GM12878 (cell line): ENCODE data around the gene CTDSP1. TPM values are rescaled to one million over a fixed set of nuclear protein-coding genes. Genes with fewer than 3 reads are reported as not detected.

ENCODE experiments used
- BACH1 ChIP-seq: fragments of 450-650 bp; IDR thresholded peaks from 2 replicates; pipeline ENCODE4 v1.6.1; 2017; ENCODE audit warnings: mild to moderate bottlenecking, borderline replicate concordance
- BHLHE40 ChIP-seq, 2 experiments: fragments of 450-650 bp in 1 of 2; IDR thresholded peaks; 2 replicates each; pipeline ENCODE4 v1.6.1; 2011 to 2017; ENCODE audit warnings: low read depth in 2 of 2, borderline replicate concordance in 1 of 2, improper control_type of control experiment in 1 of 2, low read length in 1 of 2, mild to moderate bottlenecking in 1 of 2
- CHD1 ChIP-seq: IDR thresholded peaks from 2 replicates; pipeline ENCODE4 v1.6.1; 2012; ENCODE audit warnings: low read depth, low read length, improper control_type of control experiment
- CHD4 ChIP-seq: fragments of 200-600 bp; sonication (generic); IDR thresholded peaks from 2 replicates; pipeline ENCODE4 v1.6.1; 2016; ENCODE audit warnings: mild to moderate bottlenecking
- EGR1 ChIP-seq, 2 experiments: IDR thresholded peaks; 1 replicate in 1 of 2; 2 replicates in 1 of 2; pipeline ENCODE4 v1.6.1; 2011 to 2012; ENCODE audit warnings: low read depth in 2 of 2, low read length in 2 of 2, borderline replicate concordance in 1 of 2, mild to moderate bottlenecking in 1 of 2, moderate library complexity in 1 of 2
- EP300 ChIP-seq, 2 experiments: fragments of 150-350 bp in 1 of 2; IDR thresholded peaks; 2 replicates each; pipeline ENCODE4 v1.6.1; 2011 to 2012; ENCODE audit warnings: low read depth in 2 of 2, low read length in 2 of 2, borderline replicate concordance in 1 of 2, improper control_type of control experiment in 1 of 2, inconsistent platforms in 1 of 2; ENCODE audit not compliant: control insufficient read depth in 1 of 2
- ESRRA ChIP-seq: IDR thresholded peaks from 2 replicates; pipeline ENCODE4 v1.6.1; 2012; ENCODE audit warnings: mild to moderate bottlenecking, low read length, improper control_type of control experiment
- ETV6 ChIP-seq, 2 experiments: fragments of 450-650 bp in 1 of 2; IDR thresholded peaks in 1 of 2; conservative IDR thresholded peaks in 1 of 2; 2 replicates each; pipeline ENCODE4 v1.6.1; 2014; ENCODE audit warnings: antibody characterized with exemption in 1 of 2, borderline replicate concordance in 1 of 2, low read depth in 1 of 2, mild to moderate bottlenecking in 1 of 2, moderate library complexity in 1 of 2
- IKZF1 ChIP-seq: fragments of 450-650 bp; conservative IDR thresholded peaks from 2 replicates; pipeline ENCODE4 v1.6.1; 2017; ENCODE audit warnings: antibody characterized with exemption, mild to moderate bottlenecking
- JUND ChIP-seq: IDR thresholded peaks from 2 replicates; pipeline ENCODE4 v1.6.1; 2012; ENCODE audit warnings: low read depth, mild to moderate bottlenecking, low read length, improper control_type of control experiment, moderate library complexity
- RBBP5 ChIP-seq: fragments of 200-600 bp; sonication (generic); conservative IDR thresholded peaks from 2 replicates; pipeline ENCODE4 v1.6.1; 2016
- RCOR1 ChIP-seq: conservative IDR thresholded peaks from 2 replicates; pipeline ENCODE4 v1.6.1; 2012; ENCODE audit warnings: low read depth, low read length, improper control_type of control experiment
- STAT3 ChIP-seq: IDR thresholded peaks from 2 replicates; pipeline ENCODE4 v1.6.1; 2011; ENCODE audit warnings: low read depth, low read length, improper control_type of control experiment
- TAF1 ChIP-seq: IDR thresholded peaks from 2 replicates; pipeline ENCODE4 v1.6.1; 2011; ENCODE audit warnings: mild to moderate bottlenecking, low read depth, low read length, borderline replicate concordance
- TCF12 ChIP-seq: IDR thresholded peaks from 2 replicates; pipeline ENCODE4 v1.6.1; 2011; ENCODE audit warnings: low read depth, mild to moderate bottlenecking, low read length
- TCF7 ChIP-seq: IDR thresholded peaks from 2 replicates; pipeline ENCODE4 v1.6.1; 2014; ENCODE audit warnings: antibody characterized with exemption, borderline replicate concordance
- ZNF207 ChIP-seq: fragments of 450-650 bp; IDR thresholded peaks from 2 replicates; pipeline ENCODE4 v1.6.1; 2014; ENCODE audit warnings: antibody characterized with exemption, mild to moderate bottlenecking, borderline replicate concordance
- ZSCAN29 ChIP-seq: fragments of 450-650 bp; IDR thresholded peaks from 2 replicates; pipeline ENCODE4 v1.6.1; 2017; ENCODE audit warnings: mild to moderate bottlenecking, moderate library complexity
- polyA plus RNA-seq, 11 experiments: library from polyadenylated mRNA; depleted of rRNA in 4 of 11; unstranded in 6 of 11; stranded (reverse) in 5 of 11; fragments of >200 nt; fragmentation: Nextera tagmentation in 4 of 11; fragmentation: Illumina TruSeq in 1 of 11; extraction: Ambion mirVana in 4 of 11; extraction: Trizol in 1 of 11; gene quantifications; 1 replicate in 1 of 11; 2 replicates in 10 of 11; pipeline versions ENCODE4 v1.2.1 to v1.2.3, GENCODE V29; 2011 to 2016; ENCODE audit warnings: inconsistent platforms in 2 of 11, missing spikeins in 2 of 11, low read depth in 1 of 11
- total RNA-seq, 4 experiments: library from RNA; depleted of rRNA in 3 of 4; stranded (reverse); fragments of >200 nt in 3 of 4; fragmentation: Illumina TruSeq in 1 of 4; extraction: Trizol in 1 of 4; gene quantifications; 2 replicates each; pipeline versions ENCODE4 v1.2.1 to v1.2.3, GENCODE V29; 2013 to 2021
- TF ChIP-seq, protein P1 (sequence below): fragments of 150-350 bp; IDR thresholded peaks from 2 replicates; pipeline ENCODE4 v1.6.1; 2014; ENCODE audit warnings: mild to moderate bottlenecking, low read depth, low read length
- TF ChIP-seq, protein P2 (sequence below): IDR thresholded peaks from 2 replicates; pipeline ENCODE4 v1.6.1; 2012; ENCODE audit warnings: improper control_type of control experiment, low read depth, low read length; ENCODE audit not compliant: insufficient replicate concordance
- TF ChIP-seq, protein P3 (sequence below): fragments of 450-650 bp; IDR thresholded peaks from 2 replicates; pipeline ENCODE4 v1.6.1; 2016; ENCODE audit warnings: mild to moderate bottlenecking

Gene CTDSP1
- total and polyA plus RNA-seq, 10 of the 15 experiments (the other 5 are each of a cell fraction or from before 2014, with no cell fraction given), result 3.0 to 75.9 (median 34.4) TPM

DNA sequence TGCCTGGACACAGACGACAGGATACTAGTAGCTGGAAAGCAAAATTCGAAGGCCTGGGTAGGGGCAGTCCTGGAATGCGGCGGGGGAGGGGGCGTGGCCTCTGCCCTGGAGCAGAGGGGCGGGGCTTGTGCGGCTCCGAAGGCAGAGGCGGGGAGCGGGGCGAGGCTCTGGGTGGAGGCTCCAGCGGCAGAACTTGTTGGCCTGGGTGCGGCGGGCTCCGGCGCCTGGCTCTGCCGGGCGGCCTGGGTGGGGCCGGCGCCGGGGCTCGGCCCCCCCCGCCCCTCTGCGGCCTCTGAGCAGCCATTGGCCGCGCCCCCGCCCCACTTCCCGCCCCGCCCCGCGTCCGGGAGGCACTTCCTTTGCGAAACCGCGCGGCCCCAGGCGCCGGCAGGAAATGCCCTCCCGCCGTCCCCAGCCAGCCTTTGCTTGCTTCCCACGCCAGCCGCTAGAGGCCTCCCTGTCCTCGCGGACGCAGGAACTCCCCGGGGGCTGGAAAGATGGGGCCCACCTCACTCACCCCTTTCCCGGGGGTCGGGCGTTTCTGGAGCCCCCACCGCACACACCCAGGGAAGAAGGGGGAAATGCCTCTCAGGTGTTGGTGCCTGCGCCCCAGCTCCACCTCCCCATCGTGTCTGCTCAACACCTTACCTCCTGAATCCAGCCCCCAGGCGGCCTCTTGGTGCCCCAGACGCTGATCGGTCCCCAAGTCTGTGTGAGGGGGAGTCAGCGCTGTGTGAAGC, 6.7 kb downstream of the CTDSP1 start (continued):
- TF ChIP-seq RCOR1 (0 out of 2 replicates have a peak, but pooled peaks have one; percentile 28), RBBP5 (no peak), JUND (0 out of 2 replicates have a peak, but pooled peaks have one; percentile 38), CHD4 (no peak), ETV6 (conservative IDR thresholded peaks at IDR 0.05 in 1 of 2, IDR thresholded peaks at IDR 0.05 in 1 of 2; ENCODE audit: borderline replicate concordance in 1 of 2, low read depth in 1 of 2) (peak; percentile 90 to 98), EGR1 (IDR thresholded peaks at IDR 0.05; ENCODE audit: borderline replicate concordance in 1 of 2, low read depth in 2 of 2, low read length in 2 of 2) (peak in 1 of 2 experiments; percentile 89; a peak in 2 of 3 replicates), TCF12 (0 out of 2 replicates have a peak, but pooled peaks have one; percentile 7), STAT3 (no peak), IKZF1 (peak; percentile 95), EP300 (IDR thresholded peaks at IDR 0.05; ENCODE audit: borderline replicate concordance in 1 of 2, control insufficient read depth in 1 of 2, low read depth in 2 of 2, low read length in 2 of 2) (no peak), CHD1 (no peak), ZNF207 (peak; percentile 60; the same call in 1 of the 2 replicates), ESRRA (0 out of 2 replicates have a peak, but pooled peaks have one; percentile 29), BHLHE40 (IDR thresholded peaks at IDR 0.05; ENCODE audit: borderline replicate concordance in 1 of 2, low read depth in 2 of 2, low read length in 1 of 2) (peak in 1 of 2 experiments; percentile 24; a peak in 1 of 4 replicates), TCF7 (no peak), ZSCAN29 (no peak), TAF1 (no peak), BACH1 (no peak; the same call in 1 of the 2 replicates)
- TF ChIP-seq, protein P1, sequence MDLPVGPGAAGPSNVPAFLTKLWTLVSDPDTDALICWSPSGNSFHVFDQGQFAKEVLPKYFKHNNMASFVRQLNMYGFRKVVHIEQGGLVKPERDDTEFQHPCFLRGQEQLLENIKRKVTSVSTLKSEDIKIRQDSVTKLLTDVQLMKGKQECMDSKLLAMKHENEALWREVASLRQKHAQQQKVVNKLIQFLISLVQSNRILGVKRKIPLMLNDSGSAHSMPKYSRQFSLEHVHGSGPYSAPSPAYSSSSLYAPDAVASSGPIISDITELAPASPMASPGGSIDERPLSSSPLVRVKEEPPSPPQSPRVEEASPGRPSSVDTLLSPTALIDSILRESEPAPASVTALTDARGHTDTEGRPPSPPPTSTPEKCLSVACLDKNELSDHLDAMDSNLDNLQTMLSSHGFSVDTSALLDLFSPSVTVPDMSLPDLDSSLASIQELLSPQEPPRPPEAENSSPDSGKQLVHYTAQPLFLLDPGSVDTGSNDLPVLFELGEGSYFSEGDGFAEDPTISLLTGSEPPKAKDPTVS, result no peak
- TF ChIP-seq, protein P2, sequence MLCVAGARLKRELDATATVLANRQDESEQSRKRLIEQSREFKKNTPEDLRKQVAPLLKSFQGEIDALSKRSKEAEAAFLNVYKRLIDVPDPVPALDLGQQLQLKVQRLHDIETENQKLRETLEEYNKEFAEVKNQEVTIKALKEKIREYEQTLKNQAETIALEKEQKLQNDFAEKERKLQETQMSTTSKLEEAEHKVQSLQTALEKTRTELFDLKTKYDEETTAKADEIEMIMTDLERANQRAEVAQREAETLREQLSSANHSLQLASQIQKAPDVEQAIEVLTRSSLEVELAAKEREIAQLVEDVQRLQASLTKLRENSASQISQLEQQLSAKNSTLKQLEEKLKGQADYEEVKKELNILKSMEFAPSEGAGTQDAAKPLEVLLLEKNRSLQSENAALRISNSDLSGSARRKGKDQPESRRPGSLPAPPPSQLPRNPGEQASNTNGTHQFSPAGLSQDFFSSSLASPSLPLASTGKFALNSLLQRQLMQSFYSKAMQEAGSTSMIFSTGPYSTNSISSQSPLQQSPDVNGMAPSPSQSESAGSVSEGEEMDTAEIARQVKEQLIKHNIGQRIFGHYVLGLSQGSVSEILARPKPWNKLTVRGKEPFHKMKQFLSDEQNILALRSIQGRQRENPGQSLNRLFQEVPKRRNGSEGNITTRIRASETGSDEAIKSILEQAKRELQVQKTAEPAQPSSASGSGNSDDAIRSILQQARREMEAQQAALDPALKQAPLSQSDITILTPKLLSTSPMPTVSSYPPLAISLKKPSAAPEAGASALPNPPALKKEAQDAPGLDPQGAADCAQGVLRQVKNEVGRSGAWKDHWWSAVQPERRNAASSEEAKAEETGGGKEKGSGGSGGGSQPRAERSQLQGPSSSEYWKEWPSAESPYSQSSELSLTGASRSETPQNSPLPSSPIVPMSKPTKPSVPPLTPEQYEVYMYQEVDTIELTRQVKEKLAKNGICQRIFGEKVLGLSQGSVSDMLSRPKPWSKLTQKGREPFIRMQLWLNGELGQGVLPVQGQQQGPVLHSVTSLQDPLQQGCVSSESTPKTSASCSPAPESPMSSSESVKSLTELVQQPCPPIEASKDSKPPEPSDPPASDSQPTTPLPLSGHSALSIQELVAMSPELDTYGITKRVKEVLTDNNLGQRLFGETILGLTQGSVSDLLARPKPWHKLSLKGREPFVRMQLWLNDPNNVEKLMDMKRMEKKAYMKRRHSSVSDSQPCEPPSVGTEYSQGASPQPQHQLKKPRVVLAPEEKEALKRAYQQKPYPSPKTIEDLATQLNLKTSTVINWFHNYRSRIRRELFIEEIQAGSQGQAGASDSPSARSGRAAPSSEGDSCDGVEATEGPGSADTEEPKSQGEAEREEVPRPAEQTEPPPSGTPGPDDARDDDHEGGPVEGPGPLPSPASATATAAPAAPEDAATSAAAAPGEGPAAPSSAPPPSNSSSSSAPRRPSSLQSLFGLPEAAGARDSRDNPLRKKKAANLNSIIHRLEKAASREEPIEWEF, result no peak
- TF ChIP-seq, protein P3, sequence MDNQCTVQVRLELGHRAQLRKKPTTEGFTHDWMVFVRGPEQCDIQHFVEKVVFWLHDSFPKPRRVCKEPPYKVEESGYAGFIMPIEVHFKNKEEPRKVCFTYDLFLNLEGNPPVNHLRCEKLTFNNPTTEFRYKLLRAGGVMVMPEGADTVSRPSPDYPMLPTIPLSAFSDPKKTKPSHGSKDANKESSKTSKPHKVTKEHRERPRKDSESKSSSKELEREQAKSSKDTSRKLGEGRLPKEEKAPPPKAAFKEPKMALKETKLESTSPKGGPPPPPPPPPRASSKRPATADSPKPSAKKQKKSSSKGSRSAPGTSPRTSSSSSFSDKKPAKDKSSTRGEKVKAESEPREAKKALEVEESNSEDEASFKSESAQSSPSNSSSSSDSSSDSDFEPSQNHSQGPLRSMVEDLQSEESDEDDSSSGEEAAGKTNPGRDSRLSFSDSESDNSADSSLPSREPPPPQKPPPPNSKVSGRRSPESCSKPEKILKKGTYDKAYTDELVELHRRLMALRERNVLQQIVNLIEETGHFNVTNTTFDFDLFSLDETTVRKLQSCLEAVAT, result no peak
